IMR-90 (cell line): ENCODE results near the gene SLC25A5. TPM values are rescaled to one million over a fixed set of nuclear protein-coding genes. Genes with fewer than 3 reads are reported as not detected.

Experiments
- microRNA-seq, 2 experiments: library from miRNA; stranded (forward) in 1 of 2; unstranded in 1 of 2; fragments of 10-50 nt in 1 of 2; fragments of <30 nt in 1 of 2; gene quantifications in 1 of 2; microRNA quantifications in 1 of 2; one replicate each; pipeline versions ENCODE3 to v1.1.0; 2013 to 2020; ENCODE audit not compliant: insufficient read depth in 1 of 2, insufficient read length in 1 of 2, unreplicated experiment in 1 of 2
- polyA plus RNA-seq, 3 experiments: library from polyadenylated mRNA; depleted of rRNA; stranded (reverse); fragments of >200 nt; gene quantifications; 2 replicates each; pipeline ENCODE4 v1.2.3, GENCODE V29; 2012; ENCODE audit warnings: low replicate concordance in 1 of 3
- small RNA-seq, 5 experiments: library from RNA; depleted of rRNA; stranded (forward); fragments of <200 nt; gene quantifications; one replicate each; pipeline ENCODE3, GENCODE V24; 2012
- total RNA-seq: library from RNA; depleted of rRNA; stranded (reverse); fragments of >200 nt; gene quantifications from 2 replicates; pipeline ENCODE4 v1.2.3, GENCODE V29; 2012; rRNA removed

SLC25A5 gene
- total and polyA plus RNA-seq, 2 of the 4 experiments (the other 2 are of a cell fraction), result 216 to 337 TPM

Small RNA genes lying within 50 kb of the gene (microRNA-seq; reads per million reads assigned to microRNA genes)
- gene RNU1-67P (ENCODE audit: insufficient read depth, insufficient read length) (not detected), gene RNY3P16 (ENCODE audit: insufficient read depth, insufficient read length) (not detected)

Small RNA genes lying within 50 kb of the gene (small RNA-seq; reads per million reads assigned to genes)
- 0.08 to 23.5 (median 0.61) reads per million in 5 experiments for gene RNU1-67P
- 0 to 0.60 (median 0) reads per million in 5 experiments for gene RNY3P16

Other genes starting within 250 kb of the SLC25A5 start
- gene PGRMC1, start 232.2 kb upstream of the SLC25A5 start, total RNA-seq, result 75.3 and 124 TPM in 2 replicates
- 49.7 and 58.5 TPM in 2 replicates for gene PGRMC1, start 232.2 kb upstream of the SLC25A5 start, polyA plus RNA-seq (2012; rRNA removed)
- gene SLC25A43, start 69.1 kb upstream of the SLC25A5 start, total RNA-seq, result 12.2 and 12.5 TPM in 2 replicates
- 10.3 and 12.3 TPM in 2 replicates for gene SLC25A43, start 69.1 kb upstream of the SLC25A5 start, polyA plus RNA-seq (2012; rRNA removed)
- gene STEEP1, start 97.0 kb downstream of the SLC25A5 start, total RNA-seq, result 33.2 and 47.5 TPM in 2 replicates
- 15.1 and 16.7 TPM in 2 replicates for gene STEEP1, start 97.0 kb downstream of the SLC25A5 start, polyA plus RNA-seq (2012; rRNA removed)
- gene UBE2A, start 106.1 kb downstream of the SLC25A5 start, total RNA-seq, result 12.9 and 20.3 TPM in 2 replicates
- gene UBE2A, start 106.1 kb downstream of the SLC25A5 start, polyA plus RNA-seq (2012; rRNA removed), result 42.9 and 50.5 TPM in 2 replicates
- 2.2 and 3.6 TPM in 2 replicates for gene NKRF, start 138.0 kb downstream of the SLC25A5 start, total RNA-seq
- gene NKRF, start 138.0 kb downstream of the SLC25A5 start, polyA plus RNA-seq (2012; rRNA removed), result 4.1 TPM in 2 replicates
- 14.2 and 19.0 TPM in 2 replicates for gene SEPTIN6, start 224.7 kb downstream of the SLC25A5 start, total RNA-seq
- 13.9 and 16.2 TPM in 2 replicates for gene SEPTIN6, start 224.7 kb downstream of the SLC25A5 start, polyA plus RNA-seq (2012; rRNA removed)